OCI-LY7 (cell line): Measurements from ENCODE around the gene ATP11C. TPM values are rescaled to one million over a fixed set of nuclear protein-coding genes. Genes with fewer than 3 reads are reported as not detected.

Source experiments
- BruUV-seq: library from RNA; stranded (reverse); fragments of 400-500 nt; replicated peaks from 2 replicates; lab custom pipeline; 2021; lab: Mats Ljungman, UMichigan
- CTCF ChIA-PET: fragments of 300-600 bp; sonication (Branson Sonifier 250); formaldehyde crosslinking; loops from one replicate; lab custom pipeline; 2022; ENCODE audit warnings: antibody characterized with exemption; ENCODE audit not compliant: unreplicated experiment; lab: Charles Lee
- POLR2A ChIA-PET: fragments of 300-600 bp; sonication (Branson Sonifier 250); formaldehyde crosslinking; loops from one replicate; lab custom pipeline; 2022; ENCODE audit warnings: antibody characterized with exemption; lab: Charles Lee
- DNase-seq: peaks from one replicate; pipeline ENCODE4 v3.0.0-alpha.2; 2015; ENCODE audit warnings: low spot score
- H2AFZ ChIP-seq: fragments of 200-600 bp; sonication (generic), shearing (Covaris generic); 2 replicates; pipeline ENCODE4 v1.6.1; 2014; ENCODE audit warnings: mild to moderate bottlenecking, antibody characterized with exemption, low read length, moderate library complexity
- H3K27ac ChIP-seq: fragments of 200-600 bp; sonication (generic); 2 replicates; pipeline ENCODE4 v1.5.1; 2014; ENCODE audit warnings: mixed run types, low read depth, mild to moderate bottlenecking, moderate library complexity, low read length, inconsistent platforms; ENCODE audit not compliant: poor library complexity, severe bottlenecking
- H3K36me3 ChIP-seq: fragments of 200-600 bp; sonication (generic); 2 replicates; pipeline ENCODE4 v1.6.1; 2014; ENCODE audit warnings: mild to moderate bottlenecking, antibody characterized with exemption, low read length, moderate library complexity, mixed read lengths; ENCODE audit not compliant: insufficient read depth
- H3K4me1 ChIP-seq: fragments of 200-600 bp; sonication (generic); 2 replicates; pipeline ENCODE4 v1.5.1; 2014; ENCODE audit warnings: mild to moderate bottlenecking, low read length; ENCODE audit not compliant: insufficient read depth, poor library complexity, severe bottlenecking
- H3K4me2 ChIP-seq: fragments of 200-600 bp; sonication (generic); 2 replicates; pipeline ENCODE4 v1.6.1; 2014; ENCODE audit warnings: mild to moderate bottlenecking, low read length
- H3K4me3 ChIP-seq: fragments of 200-600 bp; sonication (generic); 2 replicates; pipeline ENCODE4 v1.5.1; 2014; ENCODE audit warnings: mild to moderate bottlenecking, low read depth, low read length; ENCODE audit not compliant: poor library complexity, severe bottlenecking
- H3K79me2 ChIP-seq: fragments of 200-600 bp; sonication (generic); 2 replicates; pipeline ENCODE4 v1.6.1; 2016; ENCODE audit warnings: low read depth, mild to moderate bottlenecking, low read length, moderate library complexity, mixed read lengths; ENCODE audit not compliant: insufficient read depth
- H3K9me2 ChIP-seq: fragments of 200-600 bp; sonication (generic); 2 replicates; pipeline ENCODE4 v1.6.1; 2016; ENCODE audit warnings: mild to moderate bottlenecking, low read length, mixed read lengths; ENCODE audit not compliant: insufficient read depth
- H3K9me3 ChIP-seq: fragments of 200-600 bp; sonication (generic); 2 replicates; pipeline ENCODE4 v1.6.1; 2014; ENCODE audit warnings: mild to moderate bottlenecking, mixed run types, low read length, mixed read lengths
- H4K20me1 ChIP-seq: fragments of 200-600 bp; sonication (generic); 2 replicates; pipeline ENCODE4 v1.6.1; 2014; ENCODE audit warnings: mild to moderate bottlenecking, antibody characterized with exemption, low read length, moderate library complexity, mixed read lengths; ENCODE audit not compliant: insufficient read depth
- EZH2phosphoT487 ChIP-seq: fragments of 200-600 bp; sonication (generic); IDR thresholded peaks from 2 replicates; pipeline ENCODE4 v1.6.1; 2018; ENCODE audit warnings: low read depth, borderline replicate concordance, mild to moderate bottlenecking, mixed run types, antibody characterized with exemption, low read length, moderate library complexity, mixed read lengths
- intact Hi-C: fragments of 100-400 bp; cut with micrococcal nuclease; formaldehyde crosslinking; loops from one replicate; pipeline ENCODE4 v1.10.0; 2022; ENCODE audit not compliant: unreplicated experiment
- total RNA-seq, 2 experiments: library from RNA; depleted of rRNA in 1 of 2; stranded (reverse); fragments of >200 nt in 1 of 2; shearing (Covaris generic) in 1 of 2; gene quantifications; 2 replicates each; pipeline ENCODE4 v1.2.3, GENCODE V29; 2014 to 2022
- TF ChIP-seq, protein P1 (sequence below): fragments of 200-600 bp; sonication (generic); conservative IDR thresholded peaks from 2 replicates; pipeline ENCODE4 v1.5.1; 2014; ENCODE audit warnings: mild to moderate bottlenecking, antibody characterized with exemption, low read length, moderate library complexity, mixed read lengths

The ATP11C gene
- total RNA-seq, 2 experiments from 2014 or later = 20.9 to 25.2 TPM

DNA sequence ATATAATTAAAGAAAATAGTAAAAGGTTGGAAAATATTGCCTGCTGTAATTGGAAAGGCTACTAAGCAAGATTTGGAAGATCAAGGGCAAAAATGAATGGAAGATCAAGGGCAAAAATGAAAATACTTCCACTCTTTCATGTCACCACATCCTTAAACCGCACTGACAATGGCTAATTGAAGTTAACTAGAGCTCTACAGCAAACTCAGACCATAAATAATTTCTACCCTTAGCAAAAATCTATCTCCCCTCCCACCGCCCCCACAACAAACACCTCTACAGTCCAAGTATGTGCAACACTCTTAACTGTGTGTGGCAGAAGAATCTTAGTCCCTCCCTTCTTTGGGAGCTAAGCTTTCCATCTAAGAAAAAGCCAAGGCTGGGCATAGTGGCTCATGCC, 27.1 kb downstream of the ATP11C start:
- Histone ChIP-seq H3K36me3 (no peaks in the 10 kb centered on the region), H3K4me3 (no peak overlapping the region), H3K4me1 (peaks cover 6% of the 10 kb centered on the region), H3K27ac (no peak overlapping the region), H3K4me2 (no peak overlapping the region), H3K79me2 (0 out of 2 replicates have a peak, but pooled peaks cover 5% of the 10 kb centered on the region), H3K9me2 (no peaks in the 10 kb centered on the region), H4K20me1 (no peaks in the 10 kb centered on the region), H3K9me3 (no peaks in the 10 kb centered on the region), H2AFZ (no peak overlapping the region)
- TF ChIP-seq EZH2phosphoT487 = no peak
- TF ChIP-seq, protein P1, sequence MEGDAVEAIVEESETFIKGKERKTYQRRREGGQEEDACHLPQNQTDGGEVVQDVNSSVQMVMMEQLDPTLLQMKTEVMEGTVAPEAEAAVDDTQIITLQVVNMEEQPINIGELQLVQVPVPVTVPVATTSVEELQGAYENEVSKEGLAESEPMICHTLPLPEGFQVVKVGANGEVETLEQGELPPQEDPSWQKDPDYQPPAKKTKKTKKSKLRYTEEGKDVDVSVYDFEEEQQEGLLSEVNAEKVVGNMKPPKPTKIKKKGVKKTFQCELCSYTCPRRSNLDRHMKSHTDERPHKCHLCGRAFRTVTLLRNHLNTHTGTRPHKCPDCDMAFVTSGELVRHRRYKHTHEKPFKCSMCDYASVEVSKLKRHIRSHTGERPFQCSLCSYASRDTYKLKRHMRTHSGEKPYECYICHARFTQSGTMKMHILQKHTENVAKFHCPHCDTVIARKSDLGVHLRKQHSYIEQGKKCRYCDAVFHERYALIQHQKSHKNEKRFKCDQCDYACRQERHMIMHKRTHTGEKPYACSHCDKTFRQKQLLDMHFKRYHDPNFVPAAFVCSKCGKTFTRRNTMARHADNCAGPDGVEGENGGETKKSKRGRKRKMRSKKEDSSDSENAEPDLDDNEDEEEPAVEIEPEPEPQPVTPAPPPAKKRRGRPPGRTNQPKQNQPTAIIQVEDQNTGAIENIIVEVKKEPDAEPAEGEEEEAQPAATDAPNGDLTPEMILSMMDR = no peak
- ChIA-PET POLR2A (no interaction called here), CTCF (no interaction called here)
- BruUV-seq = no TSS peak
- no peak for DNase-seq
- intact Hi-C loops = no loop called here

DNA sequence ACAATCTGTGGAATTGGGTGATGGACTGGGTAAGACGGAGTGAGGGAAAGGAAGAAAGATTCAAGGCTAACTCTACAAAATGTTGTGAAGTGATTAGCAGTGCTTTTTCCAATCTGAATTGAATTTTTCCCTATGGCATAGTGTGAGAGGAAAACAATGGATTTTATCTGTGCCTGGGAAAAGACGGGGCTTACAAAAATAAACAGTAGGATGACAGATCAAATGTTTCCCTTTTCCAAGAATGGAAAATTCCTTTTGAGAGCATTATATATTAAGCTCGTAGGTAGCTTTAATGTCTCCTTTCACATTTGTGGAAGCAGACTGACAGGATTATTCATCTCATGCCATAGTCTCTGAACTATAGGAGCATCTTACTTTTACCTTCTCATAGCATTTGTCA, 27.8 kb downstream of the ATP11C start:
- no peak overlapping the region for H3K4me3 ChIP-seq
- H3K9me3 ChIP-seq = no peaks in the 10 kb centered on the region
- no peaks in the 10 kb centered on the region for H3K36me3 ChIP-seq
- no peak overlapping the region for H3K4me2 ChIP-seq
- no peak overlapping the region for H3K27ac ChIP-seq
- no peak overlapping the region for H2AFZ ChIP-seq
- TF ChIP-seq, protein P1 = no peak
- no peak for TF ChIP-seq EZH2phosphoT487
- BruUV-seq = no TSS peak
- 0 out of 2 replicates have a peak, but pooled peaks cover 4% of the 10 kb centered on the region for H3K79me2 ChIP-seq
- H3K9me2 ChIP-seq = no peaks in the 10 kb centered on the region
- no peaks in the 10 kb centered on the region for H4K20me1 ChIP-seq
- H3K4me1 ChIP-seq = peaks cover 6% of the 10 kb centered on the region
- intact Hi-C loops = no loop called here
- POLR2A ChIA-PET = interaction anchor here (0.7 kb wide), 1 partner anchor 26 kb away, joined by 3 read pairs; no protein-coding TSS in a partner anchor
- CTCF ChIA-PET = no interaction called here
- no peak for DNase-seq

DNA sequence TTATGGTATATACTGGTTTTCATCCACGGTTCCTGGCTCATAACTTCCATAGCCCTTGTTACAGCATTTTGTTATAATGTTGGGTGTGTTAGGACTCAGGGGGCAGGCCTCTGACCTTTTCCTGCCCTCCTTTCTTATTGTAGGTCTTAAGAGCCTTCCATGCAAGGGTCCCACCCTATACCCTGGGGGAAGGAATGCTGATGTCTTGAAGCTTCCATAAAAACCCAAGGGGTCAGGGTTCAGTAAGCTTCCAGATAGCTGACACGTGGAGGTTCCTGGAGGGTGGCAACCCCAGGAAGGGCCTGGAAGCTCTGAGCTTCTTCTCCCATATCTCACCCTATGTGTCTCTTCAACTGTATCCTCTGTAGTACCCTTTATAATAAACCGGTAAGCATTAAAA, 29.6 kb downstream of the ATP11C start:
- no peak for DNase-seq
- BruUV-seq = no TSS peak
- CTCF ChIA-PET = no interaction called here
- H3K4me1 ChIP-seq = peaks cover 4% of the 10 kb centered on the region
- intact Hi-C loops = no loop called here
- POLR2A ChIA-PET = interaction anchor here (0.8 kb wide), 1 partner anchor 14 kb away, joined by 4 read pairs; no protein-coding TSS in a partner anchor
- H3K9me2 ChIP-seq = no peaks in the 10 kb centered on the region
- H3K4me2 ChIP-seq = no peak overlapping the region
- no peaks in the 10 kb centered on the region for H3K9me3 ChIP-seq
- TF ChIP-seq, protein P1 = no peak
- TF ChIP-seq EZH2phosphoT487 = no peak
- no peak overlapping the region for H2AFZ ChIP-seq
- no peaks in the 10 kb centered on the region for H3K36me3 ChIP-seq
- no peaks in the 10 kb centered on the region for H4K20me1 ChIP-seq
- no peak overlapping the region for H3K4me3 ChIP-seq
- H3K27ac ChIP-seq = no peak overlapping the region
- H3K79me2 ChIP-seq = no peaks in the 10 kb centered on the region
